ENCODE measurements around the gene MBTD1.
"Not testable (repeated sequence)": the region's sequence is repeated elsewhere in the genome, so short reads cannot be mapped to it uniquely, and the experiment has no call there.

MBTD1 gene

DNA sequence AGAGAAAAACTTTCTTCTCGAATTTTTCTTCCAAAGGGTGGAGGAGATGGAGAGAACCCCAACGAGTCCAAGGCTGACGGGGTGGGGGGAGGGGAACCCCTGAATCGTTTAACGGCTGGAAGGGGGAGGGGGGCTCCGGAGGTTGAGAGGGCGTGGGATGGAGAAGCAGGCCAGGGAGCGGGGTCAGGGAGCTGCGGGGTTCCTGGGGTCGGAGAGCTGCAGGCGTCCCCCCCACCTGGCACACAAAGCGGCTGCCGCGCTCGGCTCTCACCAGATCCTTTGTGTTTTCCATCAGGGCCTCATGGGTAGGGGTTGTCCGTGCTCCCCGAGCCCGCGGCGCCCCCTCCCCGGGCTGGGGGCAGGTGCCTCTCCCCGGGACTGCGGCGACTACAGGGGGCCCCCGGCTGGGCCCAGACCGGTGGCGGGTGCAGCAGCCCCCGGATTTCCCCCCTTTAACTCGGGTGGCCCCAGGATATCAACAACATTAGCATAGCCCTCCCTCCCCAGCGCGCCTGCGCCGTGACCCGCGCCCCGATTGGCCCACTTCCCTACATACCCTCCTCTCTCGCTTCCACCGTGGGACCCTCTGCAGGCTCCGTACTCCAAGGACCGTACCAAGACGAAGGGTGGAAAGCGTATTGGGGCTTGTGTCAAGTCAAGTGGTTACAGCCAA is at the start of gene MBTD1:
Gene MBTD1 (minus strand): TSS at position 486 of the 673 bp plus-strand sequence. CDS start 34,888 bp downstream, outside the sequence.
- peak; percentile 95 for DNase-seq

DNA sequence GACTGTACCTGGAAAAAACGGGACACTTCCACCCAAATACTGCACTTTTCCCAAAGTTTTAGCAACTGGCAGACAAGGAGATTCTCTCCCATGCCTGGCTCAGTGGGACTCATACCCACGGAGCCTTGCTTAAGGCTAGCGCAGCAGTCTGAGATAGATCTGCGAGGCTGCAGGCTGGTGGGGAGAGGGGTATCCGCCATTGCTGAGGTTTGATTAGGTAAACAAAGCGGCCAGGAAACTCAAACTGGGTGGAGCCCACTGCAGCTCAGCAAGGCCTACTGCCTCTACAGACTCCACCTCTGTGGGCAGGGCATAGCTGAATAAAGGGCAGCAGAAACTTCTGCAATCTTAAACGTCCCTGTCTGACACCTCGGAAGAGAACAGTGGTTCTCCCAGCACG is 45.3 kb upstream of the MBTD1 start:
- DNase-seq = no peak

GRCh38 chr17:51299859-51300258 is 40.0 kb upstream of the MBTD1 start:
- DNase-seq = no peak

DNA sequence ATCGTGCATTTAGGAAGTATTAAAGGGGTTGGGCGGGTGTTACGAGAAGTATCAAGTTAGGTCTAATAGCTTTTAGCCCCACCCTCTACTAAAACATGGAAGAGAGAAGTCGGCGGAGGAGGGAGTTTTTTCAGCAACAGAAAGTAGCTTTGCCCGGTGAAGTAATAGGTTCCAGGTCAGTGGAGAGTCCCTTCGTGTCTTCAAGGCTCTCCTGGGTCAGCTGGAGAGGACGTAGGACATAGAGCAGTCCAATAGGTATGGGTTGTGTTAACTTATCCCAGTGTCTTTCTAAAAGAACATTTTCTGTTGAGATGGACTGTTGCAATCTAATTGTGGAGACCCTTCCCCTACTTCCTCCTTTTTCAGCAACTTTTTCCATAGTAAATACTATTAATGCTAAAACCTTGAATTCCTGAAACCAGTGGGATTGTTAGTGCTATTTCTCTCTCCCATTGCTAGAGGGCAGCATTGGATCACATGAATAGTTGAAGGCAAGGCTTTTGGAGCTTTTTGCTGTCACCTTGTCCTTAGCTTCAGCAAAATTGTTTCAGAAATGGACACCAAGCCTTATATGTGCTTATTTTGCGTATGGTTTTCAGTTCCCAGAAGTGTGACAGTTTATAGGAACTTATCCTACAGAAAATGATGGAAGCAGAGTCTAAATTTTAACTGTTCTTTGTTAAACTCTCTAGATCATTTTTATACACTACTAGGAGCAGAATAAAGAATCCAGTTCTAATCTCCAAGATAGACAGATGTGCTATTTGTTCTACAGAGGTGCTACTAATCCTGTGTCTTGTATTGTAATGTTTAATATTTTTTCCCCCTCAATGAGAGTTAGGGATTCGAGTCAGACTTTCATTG is 38.9 kb upstream of the MBTD1 start:
- no peak for DNase-seq

- not testable (repeated sequence) for DNase-seq
Measured at GRCh38 chr17:51294338-51294737, 34.5 kb upstream of the MBTD1 start.

GRCh38 chr17:51289696-51290111 is 29.9 kb upstream of the MBTD1 start:
- no peak for DNase-seq

DNA sequence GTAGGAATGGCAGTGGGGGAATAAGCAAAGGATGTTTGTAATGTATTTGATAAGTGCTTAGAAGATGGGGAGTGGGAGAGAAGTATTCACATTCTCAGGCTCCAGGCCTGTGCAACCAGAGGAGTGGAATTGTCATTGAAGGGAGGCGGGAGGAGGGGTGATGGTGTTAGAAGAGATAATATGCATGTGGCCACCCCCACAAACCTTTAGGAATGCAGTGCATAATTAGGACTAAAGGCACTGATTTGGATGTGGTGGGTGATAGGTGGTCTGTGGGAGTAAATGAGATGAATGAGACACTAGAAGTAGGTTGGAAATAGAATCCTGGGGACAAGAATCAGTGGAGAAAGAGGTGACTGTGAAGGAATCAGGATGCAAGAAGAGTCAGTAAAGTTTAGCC is 27.6 kb upstream of the MBTD1 start:
- DNase-seq = no peak

- no peak for DNase-seq
Measured at GRCh38 chr17:51279183-51279582, 19.3 kb upstream of the MBTD1 start.

- DNase-seq = no peak
Measured at GRCh38 chr17:51275381-51275780, 15.5 kb upstream of the MBTD1 start.

GRCh38 chr17:51272812-51273211 is 13.0 kb upstream of the MBTD1 start:
- no peak for DNase-seq

DNA sequence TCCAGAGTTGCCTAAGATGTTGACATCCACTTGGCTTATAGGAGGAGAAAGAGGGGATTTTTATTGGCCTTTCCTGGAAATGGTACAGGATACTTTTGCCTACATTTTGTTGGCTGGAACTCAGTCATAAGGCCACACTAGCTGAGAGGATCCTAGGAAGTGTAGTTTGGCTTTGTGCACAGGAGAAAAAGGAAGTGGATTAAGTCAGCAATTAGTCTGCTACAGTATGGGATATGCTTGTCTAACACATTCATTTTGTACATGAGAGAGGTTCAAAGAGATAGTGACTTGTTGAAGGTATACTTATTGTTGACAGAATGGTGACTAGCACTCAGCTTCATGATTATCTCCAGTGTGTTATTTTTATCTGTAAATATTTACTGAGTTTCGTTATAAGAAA is 10.8 kb upstream of the MBTD1 start:
- DNase-seq = no peak

GRCh38 chr17:51269991-51270390 is 10.1 kb upstream of the MBTD1 start:
- no peak for DNase-seq

DNA sequence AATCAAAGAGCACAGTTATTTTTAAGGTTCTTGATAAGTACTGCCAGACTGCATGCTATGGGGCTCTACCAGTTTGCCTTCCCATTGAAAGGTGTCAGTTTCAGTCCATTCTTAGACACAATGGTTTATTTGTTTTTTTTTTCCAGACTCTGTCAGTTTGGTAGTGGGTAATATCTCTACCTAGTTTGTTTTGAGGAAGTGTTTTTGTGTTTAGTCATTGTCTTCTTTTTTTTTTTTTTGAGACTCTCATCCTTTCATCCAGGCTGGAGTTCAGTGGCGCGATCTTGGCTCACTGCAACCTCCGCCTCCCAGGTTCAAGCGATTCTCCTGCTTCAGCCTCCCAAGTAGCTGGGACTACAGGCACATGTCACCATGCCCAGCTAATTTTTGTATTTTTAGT is 4.6 kb upstream of the MBTD1 start:
- not testable (repeated sequence) for DNase-seq

DNA sequence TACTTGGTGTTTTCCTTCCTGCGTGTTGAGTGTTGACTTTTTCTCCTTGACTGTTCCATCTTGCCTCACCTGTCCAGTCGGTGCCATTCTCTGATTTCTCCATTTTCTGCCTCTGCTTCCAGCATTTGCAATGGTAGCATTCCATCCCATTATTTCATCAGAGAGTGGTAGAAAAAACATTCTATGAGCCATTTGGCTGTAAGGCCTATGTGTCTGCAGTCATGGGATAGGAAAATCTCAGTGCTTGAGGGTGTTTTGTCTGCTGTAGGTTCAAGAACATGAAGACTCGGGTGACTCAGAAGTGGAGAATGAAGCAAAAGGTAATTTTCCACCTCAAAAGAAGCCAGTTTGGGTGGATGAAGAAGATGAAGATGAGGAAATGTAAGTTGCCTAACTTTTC is 3.2 kb upstream of the MBTD1 start:
- DNase-seq = no peak

- DNase-seq = no peak
Measured at GRCh38 chr17:51261024-51261963, 1.4 kb upstream of the MBTD1 start.

DNA sequence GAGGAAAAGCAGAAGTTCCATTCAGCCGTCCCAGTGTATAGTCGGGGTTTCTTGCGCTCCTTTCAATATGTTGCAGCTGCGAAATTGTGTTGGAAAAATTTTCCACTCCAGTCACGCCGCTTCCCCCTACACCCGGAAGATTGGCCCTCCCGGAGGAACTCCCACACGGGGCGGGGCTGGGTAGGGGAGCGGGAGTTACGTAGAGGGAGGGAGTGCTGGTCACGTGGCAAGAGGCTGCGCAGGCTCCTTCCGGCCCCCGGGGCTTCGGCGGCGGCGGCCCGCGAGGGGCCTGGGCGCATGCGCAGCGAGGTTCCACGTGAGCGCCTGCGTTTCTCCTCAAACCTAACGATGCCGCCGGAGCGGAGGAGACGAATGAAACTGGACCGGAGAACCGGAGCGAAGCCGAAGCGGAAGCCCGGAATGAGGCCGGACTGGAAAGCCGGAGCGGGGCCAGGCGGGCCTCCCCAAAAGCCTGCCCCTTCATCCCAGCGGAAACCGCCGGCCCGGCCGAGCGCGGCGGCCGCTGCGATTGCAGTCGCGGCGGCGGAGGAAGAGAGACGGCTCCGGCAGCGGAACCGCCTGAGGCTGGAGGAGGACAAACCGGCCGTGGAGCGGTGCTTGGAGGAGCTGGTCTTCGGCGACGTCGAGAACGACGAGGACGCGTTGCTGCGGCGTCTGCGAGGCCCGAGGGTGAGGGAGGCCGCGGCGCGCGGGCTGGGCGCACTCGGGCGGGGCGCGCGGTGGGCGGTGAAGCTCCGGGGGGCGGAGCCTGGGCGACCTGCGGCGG is 581 bp upstream of the MBTD1 start, which contains the start of gene UTP18:
Gene UTP18 (plus strand): TSS at position 310 of the 787 bp plus-strand sequence. CDS start 39 bp downstream, at position 349.
- peak; percentile 97 for DNase-seq

- DNase-seq = peak; percentile 34
Measured at GRCh38 chr17:51258756-51259563, 889 bp downstream of the MBTD1 start.

GRCh38 chr17:51257150-51258081 is 2.4 kb downstream of the MBTD1 start:
- DNase-seq = no peak

GRCh38 chr17:51256101-51256500 is 3.7 kb downstream of the MBTD1 start:
- no peak for DNase-seq

- no peak for DNase-seq
Measured at GRCh38 chr17:51255673-51256072, 4.2 kb downstream of the MBTD1 start.
